Stimulated activated CD8-positive, alpha-beta memory T cell treated with anti-CD3 and anti-CD28 coated beads, Interleukin-4, amount 100 ng/mL, for 1 hour (primary cell): ENCODE results near the gene GMDS.

Source experiments
- DNase-seq, 2 donors: peaks; one replicate each; pipeline ENCODE4 v3.0.0-alpha.2; 2020; ENCODE audit warnings: low read depth in 2 of 2, low spot score in 1 of 2

The GMDS gene

GRCh38 chr6:1597121-1597744, 648.2 kb downstream of the GMDS start:
- no peak for DNase-seq

GRCh38 chr6:1596088-1596852, 649.1 kb downstream of the GMDS start:
- peak in 1 of 2 donors; percentile 31 for DNase-seq

- no peak for DNase-seq
Observed at GRCh38 chr6:1595271-1596087, 649.9 kb downstream of the GMDS start.

- no peak for DNase-seq
Observed at GRCh38 chr6:1594445-1595200, 650.8 kb downstream of the GMDS start.

GRCh38 chr6:1593958-1594314, 651.5 kb downstream of the GMDS start:
- no peak for DNase-seq

- no peak for DNase-seq
Observed at GRCh38 chr6:1593286-1593957, 652.0 kb downstream of the GMDS start.

- DNase-seq = no peak
Observed at GRCh38 chr6:1592852-1593251, 652.6 kb downstream of the GMDS start.

GRCh38 chr6:1591926-1592325, 653.5 kb downstream of the GMDS start:
- DNase-seq = no peak

GRCh38 chr6:1591243-1591642, 654.2 kb downstream of the GMDS start:
- no peak for DNase-seq

- DNase-seq = no peak
Observed at GRCh38 chr6:1590580-1590979, 654.8 kb downstream of the GMDS start.

- DNase-seq = no peak
Observed at GRCh38 chr6:1589208-1589607, 656.2 kb downstream of the GMDS start.

- DNase-seq = no peak
Observed at GRCh38 chr6:1587977-1588376, 657.4 kb downstream of the GMDS start.

- DNase-seq = no peak
Observed at GRCh38 chr6:1587546-1587945, 657.9 kb downstream of the GMDS start.

GRCh38 chr6:1586861-1587450, 658.4 kb downstream of the GMDS start:
- DNase-seq = no peak

GRCh38 chr6:1586256-1586655, 659.1 kb downstream of the GMDS start:
- no peak for DNase-seq

- no peak for DNase-seq
Observed at GRCh38 chr6:1585669-1586049, 659.7 kb downstream of the GMDS start.

- no peak for DNase-seq
Observed at GRCh38 chr6:1584996-1585668, 660.3 kb downstream of the GMDS start.

GRCh38 chr6:1584146-1584545, 661.3 kb downstream of the GMDS start:
- DNase-seq = no peak

GRCh38 chr6:1581120-1581991, 664.0 kb downstream of the GMDS start:
- DNase-seq = no peak
